Mesenteric fat pad (tissue), 1 donor: ENCODE results near the gene NPR3. TPM values are rescaled to one million over a fixed set of nuclear protein-coding genes. Genes with fewer than 3 reads are reported as not detected.

Source experiments
- DNase-seq: peaks from one replicate; pipeline ENCODE4 v3.0.0-alpha.2; 2020; ENCODE audit warnings: low spot score
- total RNA-seq: library from RNA; stranded (reverse); fragmentation: NEBNext Ultra II Directional; extraction: Animal tissue kit (Norgen Biotek cat#: 25700); gene quantifications from one replicate; pipeline ENCODE4 v1.2.1, GENCODE V29; 2021
- donor health status: DM: yes; HTN: yes; CAD: no.

The NPR3 gene
- total RNA-seq, 1 donor from 2014 or later, result 43.3 TPM

GRCh38 chr5:32805971-32806638, 95.0 kb downstream of the NPR3 start:
- DNase-seq, result no peak

- DNase-seq, result no peak
Observed at GRCh38 chr5:32808783-32809182, 97.7 kb downstream of the NPR3 start.

GRCh38 chr5:32810804-32811203, 99.7 kb downstream of the NPR3 start:
- DNase-seq, result no peak

GRCh38 chr5:32812399-32812798, 101.3 kb downstream of the NPR3 start:
- no peak for DNase-seq

- DNase-seq, result no peak
Observed at GRCh38 chr5:32814141-32814540, 103.0 kb downstream of the NPR3 start.

GRCh38 chr5:32814620-32815019, 103.5 kb downstream of the NPR3 start:
- DNase-seq, result no peak

- no peak for DNase-seq
Observed at GRCh38 chr5:32827981-32828380, 116.9 kb downstream of the NPR3 start.

GRCh38 chr5:32828492-32828891, 117.4 kb downstream of the NPR3 start:
- no peak for DNase-seq

- no peak for DNase-seq
Observed at GRCh38 chr5:32831624-32832023, 120.5 kb downstream of the NPR3 start.

- no peak for DNase-seq
Observed at GRCh38 chr5:32833127-32833526, 122.0 kb downstream of the NPR3 start.

GRCh38 chr5:32833663-32834062, 122.5 kb downstream of the NPR3 start:
- no peak for DNase-seq

GRCh38 chr5:32834251-32834650, 123.1 kb downstream of the NPR3 start:
- DNase-seq, result no peak

GRCh38 chr5:32836176-32836575, 125.1 kb downstream of the NPR3 start:
- no peak for DNase-seq

- no peak for DNase-seq
Observed at GRCh38 chr5:32837211-32837610, 126.1 kb downstream of the NPR3 start.

GRCh38 chr5:32839106-32839505, 128.0 kb downstream of the NPR3 start:
- DNase-seq, result no peak

GRCh38 chr5:32840606-32841005, 129.5 kb downstream of the NPR3 start:
- DNase-seq, result no peak

Other genes starting within 250 kb of the NPR3 start
- 295 TPM for gene SUB1, start 125.8 kb upstream of the NPR3 start, total RNA-seq